Smooth muscle cell (in vitro differentiated cells): ENCODE results near the gene SH3RF3. TPM values are rescaled to one million over a fixed set of nuclear protein-coding genes. Genes with fewer than 3 reads are reported as not detected.

Experiments
- DNase-seq: peaks from one replicate; lab custom pipeline; 2025; ENCODE audit not compliant: unreplicated experiment; lab: John Stamatoyannopoulos, UW
- H2AFZ ChIP-seq: fragments of 200-600 bp; sonication (generic); 2 replicates; pipeline ENCODE4 v1.6.0; 2016; ENCODE audit warnings: antibody characterized with exemption, low read depth, mild to moderate bottlenecking
- H3F3A ChIP-seq: fragments of 200-600 bp; sonication (generic); 2 replicates; pipeline ENCODE4 v1.6.0; 2017; ENCODE audit warnings: antibody characterized with exemption, low read depth
- H3K27ac ChIP-seq: fragments of 200-600 bp; sonication (generic); 2 replicates; pipeline ENCODE4 v1.5.1; 2016; ENCODE audit warnings: low read depth, mild to moderate bottlenecking
- H3K27me3 ChIP-seq: fragments of 200-600 bp; sonication (generic); 2 replicates; pipeline ENCODE4 v1.6.1; 2016; ENCODE audit warnings: low read depth, mild to moderate bottlenecking
- H3K36me3 ChIP-seq: fragments of 200-600 bp; sonication (generic); 2 replicates; pipeline ENCODE4 v1.5.1; 2016; ENCODE audit warnings: low read depth
- H3K4me1 ChIP-seq: fragments of 200-600 bp; sonication (generic); 2 replicates; pipeline ENCODE4 v1.5.1; 2016; ENCODE audit warnings: low read depth
- H3K4me2 ChIP-seq: fragments of 200-600 bp; sonication (generic); 2 replicates; pipeline ENCODE4 v1.6.0; 2016; ENCODE audit warnings: mild to moderate bottlenecking
- H3K4me3 ChIP-seq: fragments of 200-600 bp; sonication (generic); 2 replicates; pipeline ENCODE4 v1.5.1; 2016; ENCODE audit warnings: mild to moderate bottlenecking
- H3K79me2 ChIP-seq: fragments of 200-600 bp; sonication (generic); 2 replicates; pipeline ENCODE4 v1.6.0; 2016; ENCODE audit warnings: low read depth, mild to moderate bottlenecking
- H3K9ac ChIP-seq: fragments of 200-600 bp; sonication (generic); 2 replicates; pipeline ENCODE4 v1.6.0; 2016; ENCODE audit warnings: low read depth
- H3K9me3 ChIP-seq: fragments of 200-600 bp; sonication (generic); replicated peaks from 2 replicates; pipeline ENCODE4 v1.5.1; 2016; ENCODE audit warnings: low read depth
- H4K20me1 ChIP-seq: fragments of 200-600 bp; sonication (generic); 2 replicates; pipeline ENCODE4 v1.6.0; 2016; ENCODE audit warnings: low read depth
- CTCF ChIP-seq: fragments of 200-600 bp; sonication (generic); IDR thresholded peaks from 2 replicates; pipeline ENCODE4 v1.5.1; 2017; ENCODE audit warnings: borderline replicate concordance, mild to moderate bottlenecking, antibody characterized with exemption; ENCODE audit not compliant: insufficient read depth, poor library complexity, severe bottlenecking
- WGBS: methylation state at CpG from one replicate; pipeline ENCODE4 v1.1.7; 2016; ENCODE audit warnings: low lambda C conversion rate; 5-methylcytosine and 5-hydroxymethylcytosine counted together
- polyA plus RNA-seq: library from polyadenylated mRNA; unstranded; fragments of >200 nt; fragmentation: Nextera tagmentation; extraction: Ambion mirVana; gene quantifications from 2 replicates; pipeline ENCODE4 v1.2.1, GENCODE V29; 2016
- total RNA-seq: library from RNA; depleted of rRNA; stranded (reverse); fragments of >200 nt; gene quantifications from 2 replicates; pipeline ENCODE4 v1.2.3, GENCODE V29; 2014

Gene SH3RF3
- total and polyA plus RNA-seq, 2 experiments from 2014 or later, result 6.6 to 11.8 TPM

DNA sequence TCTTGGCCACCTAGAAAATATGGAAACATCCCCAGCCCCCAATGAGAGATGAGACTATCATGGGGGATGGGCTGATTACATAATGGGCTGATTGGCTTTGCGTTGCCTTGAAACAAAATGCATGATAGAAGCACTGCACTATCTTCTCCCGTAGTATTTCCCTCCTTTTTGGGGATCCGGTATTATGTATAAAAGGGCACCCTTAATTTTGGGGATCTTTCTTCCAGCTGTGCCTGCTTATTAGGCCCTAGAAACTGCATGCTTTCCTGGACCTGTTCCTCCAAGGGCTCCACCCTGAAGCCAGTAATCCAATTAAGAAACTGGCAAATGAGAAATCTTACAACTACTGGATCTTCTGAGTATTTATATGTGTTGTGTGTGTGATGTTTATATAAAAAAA lies 34.9 kb upstream of the SH3RF3 start:
- 96% methylated on average over 3 of the region's 3 CpGs for WGBS
- H3F3A ChIP-seq, result no peaks in the 10 kb centered on the region
- H3K9me3 ChIP-seq, result no peaks in the 10 kb centered on the region
- no peak overlapping the region for H3K27ac ChIP-seq
- DNase-seq, result no peak
- H4K20me1 ChIP-seq, result no peaks in the 10 kb centered on the region
- no peak overlapping the region for H3K9ac ChIP-seq
- H2AFZ ChIP-seq, result no peak overlapping the region
- H3K4me1 ChIP-seq, result no peaks in the 10 kb centered on the region
- H3K4me2 ChIP-seq, result no peak overlapping the region
- no peaks in the 10 kb centered on the region for H3K79me2 ChIP-seq
- no peak for TF ChIP-seq CTCF
- H3K4me3 ChIP-seq, result no peak overlapping the region
- no peaks in the 10 kb centered on the region for H3K36me3 ChIP-seq
- no peaks in the 10 kb centered on the region for H3K27me3 ChIP-seq

GRCh38 chr2:109098251-109098920 lies 30.6 kb upstream of the SH3RF3 start:
- Histone ChIP-seq H2AFZ (no peak overlapping the region), H3F3A (no peaks in the 10 kb centered on the region), H3K9me3 (no peaks in the 10 kb centered on the region), H3K4me1 (no peaks in the 10 kb centered on the region), H3K27me3 (peaks cover 14% of the 10 kb centered on the region), H3K9ac (no peak overlapping the region), H3K79me2 (no peaks in the 10 kb centered on the region), H4K20me1 (no peaks in the 10 kb centered on the region), H3K27ac (no peak overlapping the region), H3K4me2 (no peak overlapping the region), H3K36me3 (no peaks in the 10 kb centered on the region), H3K4me3 (no peak overlapping the region)
- no peak for DNase-seq
- no peak for TF ChIP-seq CTCF
- 93% methylated on average over 3 of the region's 3 CpGs for WGBS

GRCh38 chr2:109098921-109099273 lies 30.1 kb upstream of the SH3RF3 start:
- no peaks in the 10 kb centered on the region for H3K79me2 ChIP-seq
- H4K20me1 ChIP-seq, result no peaks in the 10 kb centered on the region
- no peak overlapping the region for H3K4me3 ChIP-seq
- H3K27ac ChIP-seq, result no peak overlapping the region
- H3K9ac ChIP-seq, result no peak overlapping the region
- H2AFZ ChIP-seq, result no peak overlapping the region
- peaks cover 15% of the 10 kb centered on the region for H3K27me3 ChIP-seq
- H3K9me3 ChIP-seq, result no peaks in the 10 kb centered on the region
- no peak for DNase-seq
- TF ChIP-seq CTCF, result no peak
- 87% methylated on average over 7 of the region's 7 CpGs for WGBS
- no peaks in the 10 kb centered on the region for H3K4me1 ChIP-seq
- H3K4me2 ChIP-seq, result no peak overlapping the region
- H3F3A ChIP-seq, result no peaks in the 10 kb centered on the region
- H3K36me3 ChIP-seq, result no peaks in the 10 kb centered on the region

GRCh38 chr2:109102588-109103233 lies 26.3 kb upstream of the SH3RF3 start:
- H3K4me2 ChIP-seq, result no peak overlapping the region
- no peaks in the 10 kb centered on the region for H3K79me2 ChIP-seq
- H3K9me3 ChIP-seq, result no peaks in the 10 kb centered on the region
- no peak for DNase-seq
- no peaks in the 10 kb centered on the region for H3K36me3 ChIP-seq
- no peaks in the 10 kb centered on the region for H3K4me1 ChIP-seq
- WGBS, result 23% methylated on average over 10 of the region's 10 CpGs
- H3K27me3 ChIP-seq, result peaks cover 15% of the 10 kb centered on the region
- H4K20me1 ChIP-seq, result no peaks in the 10 kb centered on the region
- no peak overlapping the region for H2AFZ ChIP-seq
- H3K9ac ChIP-seq, result no peak overlapping the region
- H3F3A ChIP-seq, result no peaks in the 10 kb centered on the region
- no peak overlapping the region for H3K27ac ChIP-seq
- H3K4me3 ChIP-seq, result no peak overlapping the region
- TF ChIP-seq CTCF, result no peak
